K562 (cell line): ENCODE results near the gene DAP. TPM values are rescaled to one million over a fixed set of nuclear protein-coding genes. Genes with fewer than 3 reads are reported as not detected.

ENCODE experiments used
- ATAC-seq: fragments of 200-7000 bp; cut with Tn5 transposase; 3 replicates; pipeline ENCODE4 v1.9.1; 2020; ENCODE audit warnings: moderate library complexity
- BruUV-seq: library from RNA; stranded (reverse); fragments of 400-500 nt; replicated peaks from 2 replicates; lab custom pipeline; 2021; lab: Mats Ljungman, UMichigan
- CTCF ChIA-PET: fragments of 300-600 bp; formaldehyde crosslinking; extraction: SDS; loops from one replicate; lab custom pipeline; 2021; ENCODE audit warnings: low intra/inter-chr PET ratio; lab: Yijun Ruan, JAX
- POLR2A ChIA-PET: fragments of 300-600, 350-650 bp; sonication (Branson Sonifier 250); formaldehyde crosslinking; extraction: SDS; loops from one replicate; lab custom pipeline; 2021; ENCODE audit warnings: antibody characterized with exemption, inconsistent platforms; lab: Yijun Ruan, JAX
- DNase-seq, 4 experiments: peaks; one replicate each; pipeline versions ENCODE4 v3.0.0 to v3.0.0-alpha.2; 2011 to 2018; ENCODE audit warnings: low spot score in 3 of 4, mixed read lengths in 3 of 4; ENCODE audit errors: extremely low read depth in 1 of 4
- FAIRE-seq: peaks from 2 replicates; lab custom pipeline; 2011; peaks lifted over from hg19 to GRCh38; lab: Jason Lieb, UNC
- H2AFZ ChIP-seq: 2 replicates; pipeline ENCODE4 v1.6.0; 2011; ENCODE audit warnings: low read depth, low read length, control low read depth, inconsistent platforms
- H3K27ac ChIP-seq: fragments of 200-600 bp; 3 replicates; pipeline ENCODE4 v1.8.0; 2011; ENCODE audit warnings: low read depth, mild to moderate bottlenecking, control low read depth, inconsistent platforms, low read length, moderate library complexity, mixed read lengths; ENCODE audit errors: extremely low read depth
- H3K27me3 ChIP-seq, 2 experiments: fragments of 300-600 bp in 1 of 2; 2 replicates in 1 of 2; 3 replicates in 1 of 2; pipeline versions ENCODE4 v1.6.0 to v1.8.0; 2011; ENCODE audit warnings: inconsistent platforms in 2 of 2, low read length in 2 of 2, mild to moderate bottlenecking in 1 of 2, mixed read lengths in 1 of 2, moderate library complexity in 1 of 2; ENCODE audit not compliant: control insufficient read depth in 2 of 2, insufficient read depth in 2 of 2
- H3K36me3 ChIP-seq: fragments of 300-600 bp; 3 replicates; pipeline ENCODE4 v1.8.0; 2011; ENCODE audit warnings: mild to moderate bottlenecking, low read length, inconsistent platforms; ENCODE audit not compliant: control insufficient read depth, insufficient read depth
- H3K4me1 ChIP-seq, 2 experiments: fragments of 200-600 bp in 1 of 2; replicated peaks in 1 of 2; 2 replicates in 1 of 2; 3 replicates in 1 of 2; pipeline versions ENCODE4 v1.5.1 to v1.8.0; 2011; ENCODE audit warnings: inconsistent platforms in 2 of 2, low read length in 2 of 2, mild to moderate bottlenecking in 1 of 2, mixed read lengths in 1 of 2, moderate library complexity in 1 of 2; ENCODE audit not compliant: control insufficient read depth in 2 of 2, insufficient read depth in 2 of 2
- H3K4me2 ChIP-seq: 2 replicates; pipeline ENCODE4 v1.6.1; 2011; ENCODE audit warnings: low read length, control low read depth, inconsistent platforms, mixed read lengths; ENCODE audit not compliant: insufficient read depth
- H3K4me3 ChIP-seq: fragments of 200-600 bp; sonication (generic), shearing (Covaris generic); 2 replicates; pipeline ENCODE4 v1.5.1; 2016; ENCODE audit warnings: control low read depth, inconsistent platforms
- H3K79me2 ChIP-seq: fragments of 200-600 bp; 3 replicates; pipeline ENCODE4 v1.8.0; 2011; ENCODE audit warnings: low read length, inconsistent platforms; ENCODE audit not compliant: control insufficient read depth, insufficient read depth
- H3K9ac ChIP-seq, 2 experiments: 2 replicates each; pipeline versions ENCODE4 v1.6.0 to v1.6.1; 2011; ENCODE audit warnings: low read depth in 2 of 2, low read length in 2 of 2, control low read depth in 1 of 2, inconsistent platforms in 1 of 2, mild to moderate bottlenecking in 1 of 2, mixed read lengths in 1 of 2; ENCODE audit not compliant: insufficient read depth in 1 of 2
- H3K9me1 ChIP-seq: one replicate; pipeline ENCODE4 v1.6.0; 2011; ENCODE audit warnings: inconsistent platforms, mild to moderate bottlenecking, low read length, moderate library complexity; ENCODE audit not compliant: control insufficient read depth, insufficient read depth
- H3K9me3 ChIP-seq: replicated peaks from 2 replicates; pipeline ENCODE4 v1.5.1; 2011; ENCODE audit warnings: low read depth, low read length, inconsistent platforms; ENCODE audit not compliant: control insufficient read depth, insufficient read depth
- H4K20me1 ChIP-seq: replicated peaks from 2 replicates; pipeline ENCODE4 v1.6.1; 2011; ENCODE audit warnings: low read length, inconsistent platforms, mixed read lengths; ENCODE audit not compliant: control insufficient read depth, insufficient read depth
- CREB1 ChIP-seq, 2 experiments: sonication (generic) in 1 of 2; formaldehyde crosslinking in 1 of 2; IDR thresholded peaks; 2 replicates each; pipeline versions ENCODE4 v1.6.1 to v1.8.0; 2012 to 2022; ENCODE audit warnings: inconsistent platforms in 1 of 2, mild to moderate bottlenecking in 1 of 2, missing genetic modification reagents in 1 of 2, moderate library complexity in 1 of 2
- GABPA ChIP-seq: fragments of 200-800 bp; sonication (Bioruptor generic); conservative IDR thresholded peaks from 2 replicates; pipeline ENCODE4 v1.6.1; 2016; ENCODE audit warnings: low read depth, missing genetic modification characterization, missing compliant biosample characterization
- MLX ChIP-seq, 2 experiments: fragments of 450-650 bp in 1 of 2; sonication (generic) in 1 of 2; formaldehyde crosslinking; conservative IDR thresholded peaks; 2 replicates each; pipeline versions ENCODE4 v1.4.0 to v1.8.1; 2020 to 2022; ENCODE audit warnings: mild to moderate bottlenecking in 1 of 2, missing genetic modification reagents in 1 of 2
- POLR3G ChIP-seq: IDR thresholded peaks from 2 replicates; pipeline ENCODE4 v1.6.1; 2011; ENCODE audit not compliant: insufficient read length, insufficient replicate concordance; ENCODE audit errors: extremely low read depth
- TSHZ1 ChIP-seq: fragments of 250-450 bp; sonication (Bioruptor Pico); IDR thresholded peaks from 2 replicates; pipeline ENCODE4 v1.4.0; 2020; ENCODE audit warnings: mild to moderate bottlenecking, moderate library complexity
- ZNF318 ChIP-seq, 2 experiments: fragments of 450-650 bp; IDR thresholded peaks; 2 replicates each; pipeline ENCODE4 v1.6.1; 2016; ENCODE audit warnings: mild to moderate bottlenecking in 2 of 2, borderline replicate concordance in 1 of 2, low read depth in 1 of 2, moderate library complexity in 1 of 2
- WGBS: fragments of 100-300 bp; shearing (Covaris generic); methylation state at CpG from one replicate; pipeline ENCODE4 v1.1.6; 2016; ENCODE audit warnings: low coverage, mixed read lengths; ENCODE audit not compliant: insufficient coverage; ENCODE audit errors: missing lambda C conversion rate; 5-methylcytosine and 5-hydroxymethylcytosine counted together
- in situ Hi-C: fragments of 300-500 bp; cut with MboI; formaldehyde crosslinking; loops from 4 replicates; pipeline ENCODE4 v1.15.0; 2018; ENCODE audit warnings: inconsistent platforms, mixed read lengths
- intact Hi-C: fragments of 100-400 bp; cut with micrococcal nuclease; formaldehyde crosslinking; loops from 2 replicates; pipeline ENCODE4 v1.14.2; 2022
- polyA plus RNA-seq, 8 experiments: library from polyadenylated mRNA; depleted of rRNA in 4 of 8; stranded (reverse) in 5 of 8; unstranded in 3 of 8; fragments of >200 nt; fragmentation: Nextera tagmentation in 2 of 8; fragmentation: Illumina TruSeq in 1 of 8; extraction: Ambion mirVana in 2 of 8; extraction: Trizol in 1 of 8; gene quantifications; 2 replicates each; pipeline versions ENCODE4 v1.2.1 to v1.2.3, GENCODE V29; 2011 to 2014; ENCODE audit warnings: inconsistent platforms in 1 of 8, missing spikeins in 1 of 8
- total RNA-seq, 7 experiments: library from RNA; depleted of rRNA in 6 of 7; stranded (reverse); fragments of >200 nt in 6 of 7; fragmentation: Illumina TruSeq in 2 of 7; extraction: Trizol in 2 of 7; gene quantifications; 2 replicates each; pipeline versions ENCODE4 v1.2.1 to v1.2.3, GENCODE V29; 2011 to 2021; ENCODE audit warnings: low replicate concordance in 1 of 7

Gene DAP
- total and polyA plus RNA-seq, 9 of the 15 experiments (the other 6 are each of a cell fraction or from before 2014, with no cell fraction given): 14.1 to 151 (median 34.5) TPM

- Histone ChIP-seq H3K36me3 (peaks cover 49% of the 10 kb centered on the region), H3K9me3 (no peaks in the 10 kb centered on the region), H3K4me3 (peak overlapping the region; percentile 88), H3K4me2 (peak overlapping the region; percentile 93; the same call in 1 of the 2 replicates), H3K79me2 (peaks cover 72% of the 10 kb centered on the region), H3K9ac (peak overlapping the region; percentile 74 to 95; a peak in 2 of 4 replicates), H3K4me1 (peaks cover 18 to 35% of the 10 kb centered on the region in 2 experiments), H4K20me1 (peaks cover 27% of the 10 kb centered on the region), H2AFZ (no peak overlapping the region), H3K27me3 (no peaks in the 10 kb centered on the region), H3K9me1 (peaks cover 18% of the 10 kb centered on the region), H3K27ac (no peak overlapping the region)
- FAIRE-seq: no peak
- ChIA-PET CTCF (no interaction called here), POLR2A (interaction anchor here (0.6 to 1.5 kb wide), 2 partner anchors 11 to 968 kb away, joined by 3 to 10 read pairs; no protein-coding TSS in a partner anchor)
- WGBS: 75% methylated on average over 6 of the region's 6 CpGs
- DNase-seq: no peak
- no peak for ATAC-seq
- no peak for TF ChIP-seq CREB1 (IDR thresholded peaks at IDR 0.05)
- TF ChIP-seq CREB1 (CRISPR knock-in tag; IDR thresholded peaks at IDR 0.05): no peak
- no peak for TF ChIP-seq MLX (CRISPR knock-in tag; conservative IDR thresholded peaks at IDR 0.05)
- no peak for TF ChIP-seq GABPA
- TF ChIP-seq POLR3G: no peak
- TF ChIP-seq ZNF318 (IDR thresholded peaks at IDR 0.05; ENCODE audit: borderline replicate concordance in 1 of 2, low read depth in 1 of 2): no peak
- TF ChIP-seq TSHZ1 (CRISPR knock-in tag): no peak
- intact Hi-C loops: no loop called here
- no TSS peak for BruUV-seq
- in situ Hi-C loops: no loop called here
These were observed 1.9 kb downstream of the DAP start for GRCh38 chr5:10759111-10759510.
